ENCODE measurements around the gene GP1BA.
"Not testable (repeated sequence)": the region's sequence is repeated elsewhere in the genome, so short reads cannot be mapped to it uniquely, and the experiment has no call there.

The GP1BA gene

GRCh38 chr17:4900231-4901107 is 31.6 kb upstream of the GP1BA start:
- DNase-seq = peak in 1 of 42 donors; percentile 29
- intact Hi-C loops (cut with DNase I) = loop anchor here (10.0 kb wide), 1 partner anchor 164 kb away; no protein-coding TSS in a partner anchor

- intact Hi-C loops (cut with DNase I) = loop anchor here (10.0 kb wide), 1 partner anchor 164 kb away; no protein-coding TSS in a partner anchor
These were observed 30.9 kb upstream of the GP1BA start for GRCh38 chr17:4901108-4901647.

DNA sequence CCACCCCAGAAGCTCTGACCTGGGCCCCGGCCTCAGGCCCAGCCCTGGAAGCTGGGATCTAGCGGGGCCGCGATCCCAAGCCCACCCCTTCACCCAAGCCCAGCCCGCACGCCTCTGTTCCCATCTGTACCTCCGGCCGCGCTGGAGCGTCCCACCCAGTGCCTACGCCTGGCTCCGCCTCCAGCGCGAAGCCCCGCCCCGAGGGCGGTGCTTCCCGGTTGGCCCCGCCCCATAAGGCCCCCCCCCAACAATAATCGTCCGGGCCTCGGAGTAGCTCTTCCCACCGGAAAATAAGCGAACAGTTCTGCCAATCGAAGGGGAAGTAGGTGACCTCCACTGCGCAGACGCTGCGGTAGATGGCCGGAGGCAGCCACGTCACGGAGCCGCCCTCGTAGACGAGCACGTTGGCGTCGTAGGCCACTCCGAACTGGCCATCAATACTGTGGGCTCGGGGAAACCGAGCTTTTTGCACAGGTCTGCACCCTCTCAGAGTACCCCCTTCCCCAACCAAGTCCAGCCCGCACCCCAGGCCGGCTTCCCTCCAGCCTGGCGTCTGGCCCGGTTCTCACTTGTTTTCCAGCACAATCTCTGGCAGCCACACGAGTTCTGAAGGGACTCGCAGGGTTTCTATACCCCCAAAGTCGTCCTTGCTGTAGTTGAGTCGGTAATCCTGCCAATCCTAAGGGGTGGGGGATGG is 30.3 kb upstream of the GP1BA start:
- intact Hi-C loops (cut with DNase I) = loop anchor here (10.0 kb wide), 1 partner anchor 163 kb away; no protein-coding TSS in a partner anchor
- peak in 27 of 42 donors; percentile 27 to 71 (median 48) for DNase-seq

More at GRCh38 chr17:4901108-4901647, 30.9 kb upstream of the GP1BA start:
- DNase-seq = peak in 1 of 42 donors; percentile 15

DNA sequence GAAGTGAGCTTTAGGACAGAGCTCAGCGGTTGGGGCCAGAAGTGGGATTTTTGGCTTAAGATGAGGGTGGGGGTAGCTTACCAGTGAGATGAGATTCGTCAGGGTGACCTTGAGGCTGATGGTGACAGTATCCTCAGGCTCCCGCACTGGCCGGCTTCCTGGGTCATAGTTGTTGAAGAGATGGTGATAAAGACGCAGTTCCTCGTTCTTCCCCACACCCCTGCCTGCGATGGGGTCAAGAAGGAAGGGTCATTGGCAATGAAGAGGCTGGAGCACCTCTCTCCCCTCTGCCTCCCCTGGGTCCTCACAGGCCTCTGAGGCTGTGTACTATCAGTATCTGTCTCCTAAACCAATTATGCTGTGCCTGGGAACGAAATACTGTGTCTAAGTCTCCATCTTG is 29.5 kb upstream of the GP1BA start:
- intact Hi-C loops (cut with DNase I) = loop anchor here (10.0 kb wide), 1 partner anchor 162 kb away; no protein-coding TSS in a partner anchor
- DNase-seq = no peak

DNA sequence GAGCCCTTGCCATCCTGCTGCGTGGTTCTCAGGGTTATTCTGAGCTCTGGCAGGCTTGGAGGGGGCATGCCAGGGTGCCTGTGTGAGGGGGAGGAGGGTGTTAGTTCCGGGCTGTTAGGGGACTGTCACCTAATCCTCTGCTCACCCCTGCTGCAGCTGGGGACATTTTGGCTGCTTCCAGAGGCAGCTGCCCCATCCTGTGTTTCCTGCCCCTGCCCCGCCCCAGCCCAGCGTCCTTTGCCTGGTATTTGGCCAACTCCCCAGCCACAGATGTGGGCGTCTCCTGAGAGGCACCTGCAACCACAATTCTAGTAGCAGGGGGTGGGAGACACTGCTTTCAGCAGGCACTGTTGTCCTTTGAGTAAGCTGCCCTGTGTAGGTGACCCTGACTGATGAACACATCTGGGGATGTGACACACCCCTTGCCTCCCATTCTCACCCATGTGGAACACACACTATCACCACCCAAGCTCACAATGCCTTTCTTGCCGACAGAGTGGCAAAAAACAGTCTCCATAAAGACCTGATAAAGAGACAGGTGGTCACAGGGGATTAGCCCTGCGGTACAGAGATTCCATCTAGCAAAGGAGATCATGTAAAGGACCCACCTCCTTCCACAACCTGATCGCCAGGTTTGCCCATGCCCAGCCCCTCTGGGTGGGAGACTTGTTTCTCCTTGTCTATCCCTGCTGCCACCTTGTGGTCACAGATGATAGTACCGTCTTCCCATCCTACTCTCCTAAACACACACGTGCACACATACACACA is 28.8 kb upstream of the GP1BA start, which contains the start of gene CHRNE:
CHRNE (minus strand) TSS at position 48 of the 768 bp plus-strand sequence; CDS start at position 13, 35 bp downstream.
- intact Hi-C loops (cut with DNase I) = loop anchor here (10.0 kb wide), 1 partner anchor 162 kb away; no protein-coding TSS in a partner anchor
- DNase-seq = peak; percentile 29 to 95 (median 82)

- DNase-seq = not testable (repeated sequence)
- intact Hi-C loops (cut with DNase I) = loop anchor here (10.0 kb wide), 1 partner anchor 158 kb away; no protein-coding TSS in a partner anchor
These were observed 25.4 kb upstream of the GP1BA start for GRCh38 chr17:4906642-4907041.

- peak in 2 of 42 donors; percentile 28 to 48 for DNase-seq
- intact Hi-C loops (cut with DNase I) = loop anchor here (10.0 kb wide), 1 partner anchor 156 kb away; no protein-coding TSS in a partner anchor
These were observed 23.8 kb upstream of the GP1BA start for GRCh38 chr17:4908301-4908700.

DNA sequence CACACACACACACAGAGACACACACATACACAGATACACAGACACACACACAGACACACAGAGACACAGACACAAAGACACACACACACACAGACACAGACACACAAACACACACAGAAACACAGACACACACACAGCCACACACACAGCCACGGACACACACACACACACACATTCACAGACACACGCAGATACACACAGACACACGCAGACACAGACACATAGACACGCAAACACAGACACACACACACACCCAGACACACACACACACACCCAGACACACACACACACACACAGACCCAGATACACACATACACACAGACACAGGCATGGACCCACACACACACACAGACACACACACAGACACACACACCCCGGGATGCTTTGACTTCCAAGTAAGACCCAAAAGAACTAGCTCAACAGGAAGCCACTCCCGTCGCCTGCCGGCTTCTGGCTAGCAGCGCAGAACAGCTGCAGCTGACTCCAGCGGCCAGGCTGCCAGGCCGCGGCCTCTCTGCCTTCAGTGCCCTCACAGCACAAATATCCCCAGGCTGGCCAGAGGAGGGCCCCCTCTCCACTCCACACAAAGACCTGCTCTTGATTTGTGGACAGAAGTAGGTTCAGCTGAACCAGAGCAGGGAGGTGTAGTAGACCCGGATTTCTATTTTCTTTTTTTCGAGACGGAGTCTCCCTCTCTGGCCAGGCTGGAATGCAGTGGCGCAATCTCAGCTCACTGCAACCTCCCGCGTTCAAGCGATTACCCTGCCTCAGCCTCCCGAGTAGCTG is 23.2 kb upstream of the GP1BA start:
- intact Hi-C loops (cut with DNase I) = loop anchor here (10.0 kb wide), 1 partner anchor 156 kb away; no protein-coding TSS in a partner anchor
- peak; percentile 67 to 93 (median 86) for DNase-seq

DNA sequence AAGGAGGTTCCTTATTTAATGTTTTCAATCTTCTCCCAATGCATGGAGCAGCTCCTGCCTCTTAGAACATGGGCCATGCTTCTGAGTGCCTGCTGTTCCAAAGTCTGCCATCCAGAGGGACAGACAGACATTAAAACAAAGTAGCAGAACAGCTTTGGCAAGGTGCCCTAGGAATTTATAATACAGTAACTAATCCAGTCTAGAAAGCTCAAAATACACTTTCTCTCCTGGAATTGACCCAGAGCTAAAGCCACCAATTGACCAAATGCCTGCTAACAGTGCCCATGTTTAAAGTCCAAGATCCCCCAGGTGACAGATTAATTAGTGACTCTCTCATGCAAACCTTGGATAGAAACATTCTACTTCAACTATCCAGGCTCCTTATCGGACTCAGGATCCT is 18.1 kb upstream of the GP1BA start:
- DNase-seq = no peak
- intact Hi-C loops (cut with DNase I) = no loop called here

GRCh38 chr17:4914551-4914950 is 17.5 kb upstream of the GP1BA start:
- intact Hi-C loops (cut with DNase I) = not testable (repeated sequence)

DNA sequence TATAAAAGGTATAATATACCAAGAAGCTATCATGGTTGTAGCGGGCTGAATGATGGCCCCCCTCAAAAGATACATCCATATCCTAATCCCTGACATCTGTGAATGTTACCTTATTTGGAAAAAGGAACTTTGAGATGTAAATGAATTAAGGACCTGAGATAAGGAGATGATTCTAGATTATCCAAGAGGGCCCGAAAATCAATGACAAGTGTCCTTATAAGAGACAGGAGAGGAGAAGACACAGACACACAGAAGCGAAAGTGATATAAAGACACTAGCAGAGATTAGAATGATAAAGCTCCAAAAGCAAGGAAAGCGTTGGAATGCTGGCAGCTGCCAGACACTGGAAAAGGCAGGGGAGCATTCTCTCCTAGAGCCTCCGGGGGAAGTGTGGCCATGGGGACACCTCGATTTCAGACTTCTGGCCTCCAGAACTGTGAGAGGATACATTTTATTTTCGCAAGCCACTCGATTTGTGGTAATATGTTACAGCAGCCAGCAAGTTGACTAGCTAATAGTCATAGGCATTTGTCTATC is 12.5 kb upstream of the GP1BA start:
- intact Hi-C loops (cut with DNase I) = no loop called here
- DNase-seq = no peak

More at GRCh38 chr17:4914551-4914950, 17.5 kb upstream of the GP1BA start:
- DNase-seq = not testable (repeated sequence)

GRCh38 chr17:4920351-4921048 is 11.6 kb upstream of the GP1BA start:
- intact Hi-C loops (cut with DNase I) = no loop called here
- no peak for DNase-seq

DNA sequence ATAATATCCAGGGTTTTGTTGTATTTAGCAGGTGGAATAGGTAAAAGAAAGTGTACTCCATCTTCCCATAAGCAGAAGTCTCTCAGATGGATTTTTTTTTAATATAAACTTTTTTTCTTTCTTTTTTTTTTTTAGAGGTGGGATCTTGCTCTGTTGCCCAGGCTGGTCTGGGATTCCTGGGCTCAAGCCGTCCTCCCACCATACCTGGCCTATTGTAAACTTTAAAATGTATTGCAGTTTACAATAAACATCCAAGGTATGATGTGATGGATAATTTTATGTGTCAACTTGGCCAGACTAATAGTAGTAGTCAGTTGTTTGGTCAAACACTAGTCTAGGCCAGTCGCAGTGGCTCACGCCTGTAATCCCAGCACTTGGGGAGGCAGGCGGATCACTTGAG is 10.8 kb upstream of the GP1BA start:
- DNase-seq = no peak
- intact Hi-C loops (cut with DNase I) = no loop called here

GRCh38 chr17:4926577-4927335 is 5.3 kb upstream of the GP1BA start:
- DNase-seq = peak in 1 of 42 donors; percentile 35

DNA sequence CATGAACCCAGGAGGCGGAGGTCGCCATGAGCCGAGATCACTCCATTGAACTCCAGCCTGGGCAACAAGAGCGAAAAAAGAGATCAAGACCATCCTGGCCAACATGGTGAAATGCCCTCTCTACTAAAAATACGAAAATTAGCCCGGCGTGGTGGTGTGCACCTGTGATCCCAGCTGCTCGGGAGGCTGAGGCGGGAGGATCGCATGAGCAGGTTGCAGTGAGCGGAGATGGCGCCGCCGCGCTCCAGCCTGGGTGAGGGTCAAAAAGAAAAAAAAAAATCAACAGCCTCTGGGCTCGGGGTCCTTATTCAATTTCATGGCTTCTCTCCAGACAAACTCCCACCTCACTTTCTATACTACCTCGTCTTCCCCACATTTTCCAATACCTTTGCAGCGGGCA is 3.2 kb upstream of the GP1BA start:
- intact Hi-C loops (cut with DNase I) = no loop called here
- DNase-seq = no peak

More at GRCh38 chr17:4926577-4927335, 5.3 kb upstream of the GP1BA start:
- intact Hi-C loops (cut with DNase I) = not testable (repeated sequence)

DNA sequence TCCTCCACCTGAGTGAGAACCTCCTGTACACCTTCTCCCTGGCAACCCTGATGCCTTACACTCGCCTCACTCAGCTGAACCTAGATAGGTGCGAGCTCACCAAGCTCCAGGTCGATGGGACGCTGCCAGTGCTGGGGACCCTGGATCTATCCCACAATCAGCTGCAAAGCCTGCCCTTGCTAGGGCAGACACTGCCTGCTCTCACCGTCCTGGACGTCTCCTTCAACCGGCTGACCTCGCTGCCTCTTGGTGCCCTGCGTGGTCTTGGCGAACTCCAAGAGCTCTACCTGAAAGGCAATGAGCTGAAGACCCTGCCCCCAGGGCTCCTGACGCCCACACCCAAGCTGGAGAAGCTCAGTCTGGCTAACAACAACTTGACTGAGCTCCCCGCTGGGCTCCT is 679 bp downstream of the GP1BA start:
- DNase-seq = no peak
- intact Hi-C loops (cut with DNase I) = no loop called here
